Suprapubic skin (tissue), 4 donors: ENCODE data around the gene DYNLT5.

ENCODE experiments used
- EP300 ChIP-seq: sonication (generic); formaldehyde crosslinking; IDR thresholded peaks from one replicate; pipeline ENCODE4 v1.6.1; 2017; ENCODE audit warnings: antibody characterized with exemption
- POLR2A ChIP-seq, 2 donors: fragments of 450-650 bp; IDR thresholded peaks; one replicate each; pipeline ENCODE4 v1.6.1; 2017; ENCODE audit warnings: antibody characterized with exemption in 2 of 2, mild to moderate bottlenecking in 2 of 2, moderate library complexity in 2 of 2
- POLR2AphosphoS5 ChIP-seq, 3 donors: sonication (generic); formaldehyde crosslinking; IDR thresholded peaks; one replicate each; pipeline ENCODE4 v1.6.1; 2017; ENCODE audit warnings: antibody characterized with exemption in 3 of 3
- TF ChIP-seq, protein P1 (sequence below), 2 donors: fragments of 200-600 bp in 1 of 2; fragments of 450-650 bp in 1 of 2; sonication (generic) in 1 of 2; IDR thresholded peaks; one replicate each; pipeline ENCODE4 v1.5.1; 2016 to 2019; ENCODE audit warnings: antibody characterized with exemption in 2 of 2, mild to moderate bottlenecking in 1 of 2, moderate library complexity in 1 of 2

GRCh38 chr1:66747501-66747900 lies 4.8 kb upstream of the DYNLT5 start:
- TF ChIP-seq, protein P1, sequence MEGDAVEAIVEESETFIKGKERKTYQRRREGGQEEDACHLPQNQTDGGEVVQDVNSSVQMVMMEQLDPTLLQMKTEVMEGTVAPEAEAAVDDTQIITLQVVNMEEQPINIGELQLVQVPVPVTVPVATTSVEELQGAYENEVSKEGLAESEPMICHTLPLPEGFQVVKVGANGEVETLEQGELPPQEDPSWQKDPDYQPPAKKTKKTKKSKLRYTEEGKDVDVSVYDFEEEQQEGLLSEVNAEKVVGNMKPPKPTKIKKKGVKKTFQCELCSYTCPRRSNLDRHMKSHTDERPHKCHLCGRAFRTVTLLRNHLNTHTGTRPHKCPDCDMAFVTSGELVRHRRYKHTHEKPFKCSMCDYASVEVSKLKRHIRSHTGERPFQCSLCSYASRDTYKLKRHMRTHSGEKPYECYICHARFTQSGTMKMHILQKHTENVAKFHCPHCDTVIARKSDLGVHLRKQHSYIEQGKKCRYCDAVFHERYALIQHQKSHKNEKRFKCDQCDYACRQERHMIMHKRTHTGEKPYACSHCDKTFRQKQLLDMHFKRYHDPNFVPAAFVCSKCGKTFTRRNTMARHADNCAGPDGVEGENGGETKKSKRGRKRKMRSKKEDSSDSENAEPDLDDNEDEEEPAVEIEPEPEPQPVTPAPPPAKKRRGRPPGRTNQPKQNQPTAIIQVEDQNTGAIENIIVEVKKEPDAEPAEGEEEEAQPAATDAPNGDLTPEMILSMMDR (IDR thresholded peaks at IDR 0.05) = no peak
- no peak for TF ChIP-seq POLR2AphosphoS5 (IDR thresholded peaks at IDR 0.05)
- TF ChIP-seq EP300 = no peak
- no peak for TF ChIP-seq POLR2A (IDR thresholded peaks at IDR 0.05)
